ENCODE results near the gene AK8.

GRCh38 chr9:132776891-132777290 is 101.2 kb downstream of the AK8 start:
- TF ChIP-seq, protein P1, sequence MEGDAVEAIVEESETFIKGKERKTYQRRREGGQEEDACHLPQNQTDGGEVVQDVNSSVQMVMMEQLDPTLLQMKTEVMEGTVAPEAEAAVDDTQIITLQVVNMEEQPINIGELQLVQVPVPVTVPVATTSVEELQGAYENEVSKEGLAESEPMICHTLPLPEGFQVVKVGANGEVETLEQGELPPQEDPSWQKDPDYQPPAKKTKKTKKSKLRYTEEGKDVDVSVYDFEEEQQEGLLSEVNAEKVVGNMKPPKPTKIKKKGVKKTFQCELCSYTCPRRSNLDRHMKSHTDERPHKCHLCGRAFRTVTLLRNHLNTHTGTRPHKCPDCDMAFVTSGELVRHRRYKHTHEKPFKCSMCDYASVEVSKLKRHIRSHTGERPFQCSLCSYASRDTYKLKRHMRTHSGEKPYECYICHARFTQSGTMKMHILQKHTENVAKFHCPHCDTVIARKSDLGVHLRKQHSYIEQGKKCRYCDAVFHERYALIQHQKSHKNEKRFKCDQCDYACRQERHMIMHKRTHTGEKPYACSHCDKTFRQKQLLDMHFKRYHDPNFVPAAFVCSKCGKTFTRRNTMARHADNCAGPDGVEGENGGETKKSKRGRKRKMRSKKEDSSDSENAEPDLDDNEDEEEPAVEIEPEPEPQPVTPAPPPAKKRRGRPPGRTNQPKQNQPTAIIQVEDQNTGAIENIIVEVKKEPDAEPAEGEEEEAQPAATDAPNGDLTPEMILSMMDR (IDR thresholded peaks at IDR 0.05), result no peak
- TF ChIP-seq POLR2A (IDR thresholded peaks at IDR 0.05), result no peak

Measured in body of pancreas (tissue), 4 donors.